ENCODE results near the gene RPLP2.

RPLP2 gene

DNA sequence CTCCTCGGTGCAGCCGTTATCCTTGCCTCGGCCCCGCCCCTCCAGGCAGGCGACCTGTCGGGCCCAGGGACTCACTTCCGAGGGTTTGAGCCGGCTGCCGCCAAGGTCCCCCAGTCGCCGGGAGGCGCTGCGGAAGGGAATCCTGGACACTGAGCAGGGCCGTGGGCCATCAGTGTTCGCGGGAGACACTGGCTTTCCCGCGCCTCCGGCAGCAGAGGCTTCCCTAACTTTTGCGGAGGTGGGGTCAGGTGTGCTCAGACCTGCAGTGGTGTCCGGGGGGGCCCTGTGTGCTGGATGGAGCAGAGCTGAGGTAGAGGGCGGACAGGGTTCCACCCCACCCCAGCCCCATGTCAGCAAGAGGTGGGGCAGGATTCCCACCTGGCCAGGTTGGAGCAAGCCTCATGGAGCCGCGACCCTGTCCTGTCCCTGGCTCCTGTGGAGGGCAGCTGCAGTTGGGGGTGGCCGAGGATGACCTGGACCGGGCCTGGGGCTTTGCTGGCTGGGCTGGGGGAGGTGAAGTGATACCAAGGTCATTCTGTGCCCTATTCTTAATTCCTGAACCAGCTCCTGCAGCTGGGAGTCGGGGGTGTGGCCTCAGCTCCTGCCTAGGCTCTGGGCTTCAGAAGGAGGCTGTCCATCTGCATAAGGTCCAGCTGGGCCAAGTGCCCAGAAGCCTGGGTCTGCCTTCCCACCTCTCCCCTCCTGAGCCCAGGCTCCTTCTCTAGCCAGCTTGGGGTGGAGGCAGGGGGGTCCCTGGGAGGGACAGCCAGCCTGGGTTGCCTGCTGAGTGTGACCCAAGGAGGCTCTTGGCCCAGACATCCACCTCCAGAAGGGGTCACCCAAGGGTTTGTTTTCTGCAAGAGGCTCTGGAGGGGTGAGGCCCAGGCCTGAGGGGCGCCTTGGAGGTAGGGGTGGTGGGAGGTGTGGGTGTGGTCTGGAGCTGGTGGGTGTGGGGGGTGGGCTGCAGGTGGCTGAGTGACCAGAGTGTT is 41.3 kb downstream of the RPLP2 start:
- DNase-seq (ENCODE audit: low spot score), result no peak

GRCh38 chr11:852762-853161 is 43.0 kb downstream of the RPLP2 start:
- DNase-seq (ENCODE audit: low spot score), result no peak

GRCh38 chr11:853682-854448 is 44.1 kb downstream of the RPLP2 start:
- DNase-seq (ENCODE audit: low spot score), result no peak

DNA sequence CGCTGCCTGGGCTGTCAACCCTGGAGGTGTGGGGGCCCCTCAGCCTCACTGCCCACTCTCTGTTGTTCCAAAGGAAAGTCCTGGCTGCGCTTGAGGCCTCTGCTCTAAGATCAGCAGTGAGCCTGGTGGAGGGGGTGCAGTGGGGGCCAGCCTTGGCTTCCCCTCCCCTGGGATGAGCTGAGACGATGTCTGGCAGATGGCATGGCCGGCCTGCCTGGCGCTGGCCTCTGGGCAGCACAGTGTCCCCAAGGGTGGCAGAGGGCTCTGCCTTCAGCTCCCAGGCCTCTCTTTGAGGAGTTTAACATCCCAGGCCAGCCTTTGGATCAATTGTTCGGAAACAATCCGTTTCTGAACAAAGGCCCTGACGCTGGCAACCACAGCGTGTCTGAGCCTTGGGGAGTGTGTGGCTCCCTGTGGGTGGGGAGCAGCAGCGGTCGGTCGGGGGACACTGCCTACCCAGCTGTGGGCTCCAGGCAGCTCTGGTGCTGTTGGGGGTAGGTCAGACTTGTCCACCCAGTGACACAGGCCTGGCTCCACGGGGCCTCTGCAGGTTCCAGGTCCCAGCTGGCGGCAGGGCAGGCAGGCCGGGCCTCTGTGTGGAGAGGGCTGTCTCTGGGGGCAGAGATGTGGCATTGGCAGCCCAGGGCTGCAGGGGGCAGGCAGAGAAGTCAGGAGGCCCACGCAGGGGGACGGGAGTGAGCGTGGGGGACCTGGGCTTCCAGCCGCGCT is 45.0 kb downstream of the RPLP2 start:
- no peak for DNase-seq (ENCODE audit: low spot score)

DNA sequence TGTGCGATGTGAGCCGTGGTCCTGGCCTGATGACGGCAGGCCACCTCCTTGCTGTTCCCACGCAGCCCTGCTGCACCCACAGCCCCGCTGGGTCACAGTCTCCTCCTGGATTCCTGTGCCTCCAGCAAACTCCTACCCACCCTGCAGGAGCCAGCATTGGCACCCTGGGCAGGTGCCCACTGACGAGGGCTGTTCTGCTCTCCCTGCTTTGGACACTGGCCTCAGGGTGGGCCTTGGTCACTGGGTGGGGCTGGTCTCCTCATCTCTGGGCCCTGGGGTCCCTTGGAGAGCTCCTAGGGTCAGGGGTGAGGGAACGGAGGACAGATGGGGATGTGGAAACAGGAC is 45.5 kb downstream of the RPLP2 start:
- no peak for DNase-seq (ENCODE audit: low spot score)

GRCh38 chr11:855796-856195 is 46.0 kb downstream of the RPLP2 start:
- DNase-seq (ENCODE audit: low spot score), result no peak

DNA sequence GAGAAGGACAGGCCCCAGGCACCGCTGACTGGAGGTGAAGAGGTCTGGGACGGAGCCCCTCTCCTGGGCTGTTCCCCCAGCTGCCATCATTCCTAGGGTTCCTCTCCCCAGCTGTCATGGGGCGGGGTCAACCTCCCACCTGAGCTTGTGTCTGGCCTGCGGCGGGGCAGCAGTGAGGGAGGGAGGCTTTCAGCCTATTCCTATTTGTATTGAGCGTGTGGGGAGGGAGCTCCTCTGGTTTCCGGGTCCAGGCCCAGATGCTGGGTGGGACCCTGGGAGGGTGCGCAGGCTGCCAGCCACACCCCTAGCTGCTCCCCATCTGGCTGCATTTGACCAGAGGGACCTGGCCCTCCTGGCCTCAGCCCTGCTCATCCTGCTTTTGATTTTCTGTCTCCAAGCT is 46.6 kb downstream of the RPLP2 start:
- DNase-seq (ENCODE audit: low spot score), result no peak

DNA sequence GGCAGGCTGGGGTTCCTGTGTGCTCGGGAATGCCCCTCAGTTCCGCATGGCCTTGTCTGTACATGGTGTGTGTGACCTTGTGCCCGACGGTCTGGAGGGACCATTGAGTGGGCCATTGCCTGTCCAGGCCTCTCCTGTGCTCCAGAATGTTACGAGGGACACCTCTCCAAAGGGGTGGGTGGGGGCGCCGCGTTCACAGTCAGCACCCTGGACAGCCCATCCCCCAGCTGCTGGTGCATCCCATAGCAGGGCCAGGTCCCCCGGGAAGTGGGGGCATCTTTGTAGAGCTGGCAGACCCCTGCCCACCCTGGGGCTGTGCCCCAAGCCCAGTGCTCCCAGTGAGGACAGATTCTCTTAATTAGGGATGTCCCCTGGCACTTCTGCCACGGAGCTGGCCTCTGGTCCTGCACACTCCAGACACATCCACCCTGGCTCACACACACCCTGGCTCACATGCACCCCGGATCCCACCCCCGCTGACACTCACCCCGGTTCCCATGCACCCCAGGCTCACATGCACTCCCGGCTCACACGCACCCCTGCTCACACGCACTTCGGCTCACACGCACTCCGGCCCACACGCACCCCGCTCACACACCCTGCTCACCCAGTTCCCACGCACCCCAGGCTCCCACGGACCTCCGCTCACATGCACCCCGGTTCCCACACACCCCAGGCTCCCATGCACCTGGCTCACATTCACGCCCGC is 48.4 kb downstream of the RPLP2 start:
- DNase-seq (ENCODE audit: low spot score), result no peak

DNA sequence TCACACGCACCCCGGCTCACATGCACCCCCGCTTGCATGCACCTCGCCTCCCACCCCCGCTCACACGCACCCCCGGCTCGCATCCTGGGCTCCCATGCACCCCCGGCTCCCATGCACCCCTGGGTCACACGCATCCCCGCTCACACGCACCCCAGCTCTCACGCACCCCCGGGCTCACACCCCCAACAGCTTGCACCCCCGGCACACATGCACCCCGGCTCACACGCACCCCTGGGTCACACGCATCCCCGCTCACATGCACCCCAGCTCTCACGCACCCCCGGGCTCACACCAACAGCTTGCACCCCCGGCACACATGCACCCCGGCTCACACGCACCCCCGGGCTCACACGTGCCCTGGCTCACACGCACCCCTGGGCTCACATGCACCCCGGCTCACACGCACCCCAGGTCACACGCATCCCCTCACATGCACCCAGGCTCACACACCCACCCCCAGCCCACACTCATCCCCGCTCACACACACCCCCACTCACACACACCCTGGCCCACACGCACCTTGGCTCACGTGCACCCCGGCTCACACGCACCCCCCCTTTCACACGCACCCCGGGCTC is 49.1 kb downstream of the RPLP2 start:
- no peak for DNase-seq (ENCODE audit: low spot score)

- DNase-seq (ENCODE audit: low spot score), result peak; percentile 98
Measured at GRCh38 chr11:859394-860131, 49.8 kb downstream of the RPLP2 start.

DNA sequence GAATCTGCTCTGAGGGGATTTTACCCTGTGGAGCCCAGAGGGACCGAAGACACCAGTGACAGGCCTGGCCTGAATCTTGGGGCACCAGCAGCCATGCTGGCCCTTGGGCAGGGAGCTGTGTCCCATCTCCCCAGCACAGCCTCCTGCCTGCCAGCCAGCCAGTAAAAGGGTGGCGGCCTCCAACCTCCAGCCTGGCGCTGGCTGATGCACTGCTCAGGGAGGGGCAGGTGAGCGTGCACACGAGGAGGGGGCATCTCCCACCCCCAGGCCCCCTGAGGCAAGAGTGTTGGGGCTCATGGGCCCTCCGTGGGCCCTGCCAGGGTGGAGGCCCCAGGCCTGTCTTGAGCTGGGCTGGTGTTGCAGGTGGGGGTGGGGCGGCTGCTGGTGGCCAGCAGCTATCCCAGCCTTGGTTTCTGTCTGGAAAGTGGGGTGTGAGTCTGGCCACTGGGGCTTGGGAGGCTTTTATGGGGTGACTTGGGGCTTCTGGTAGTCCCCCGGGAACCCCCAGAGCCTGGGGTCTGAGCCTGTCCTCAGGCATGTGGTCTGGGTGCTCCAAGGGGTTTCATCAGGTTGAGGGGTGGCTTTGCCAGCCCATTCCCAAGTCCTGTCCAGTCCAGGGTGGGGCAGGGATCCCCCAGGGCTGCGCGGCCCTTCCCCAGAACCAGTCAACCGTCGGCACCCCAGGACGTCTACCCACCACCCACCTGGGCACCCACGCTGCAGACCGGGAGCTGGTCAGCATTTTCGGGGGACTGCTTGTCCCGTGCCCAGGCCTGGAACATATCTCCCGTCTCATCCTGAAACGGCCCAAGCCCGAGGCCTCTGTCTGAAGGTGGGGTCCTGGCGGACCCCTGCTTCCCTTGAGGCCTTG is 50.7 kb downstream of the RPLP2 start:
- no peak for DNase-seq (ENCODE audit: low spot score)

- DNase-seq (ENCODE audit: low spot score), result no peak
Measured at GRCh38 chr11:861105-861479, 51.3 kb downstream of the RPLP2 start.

GRCh38 chr11:862081-862661 is 52.4 kb downstream of the RPLP2 start:
- no peak for DNase-seq (ENCODE audit: low spot score)

Measured in hepatic stellate cell (primary cell).